K562 (cell line): Measurements from ENCODE around the gene AGK. TPM values are rescaled to one million over a fixed set of nuclear protein-coding genes. Genes with fewer than 3 reads are reported as not detected.

ENCODE experiments used
- ATAC-seq: fragments of 200-7000 bp; cut with Tn5 transposase; 3 replicates; pipeline ENCODE4 v1.9.1; 2020; ENCODE audit warnings: moderate library complexity
- BruUV-seq: library from RNA; stranded (reverse); fragments of 400-500 nt; replicated peaks from 2 replicates; lab custom pipeline; 2021; lab: Mats Ljungman, UMichigan
- CTCF ChIA-PET: fragments of 300-600 bp; formaldehyde crosslinking; extraction: SDS; loops from one replicate; lab custom pipeline; 2021; ENCODE audit warnings: low intra/inter-chr PET ratio; lab: Yijun Ruan, JAX
- POLR2A ChIA-PET: fragments of 300-600, 350-650 bp; sonication (Branson Sonifier 250); formaldehyde crosslinking; extraction: SDS; loops from one replicate; lab custom pipeline; 2021; ENCODE audit warnings: antibody characterized with exemption, inconsistent platforms; lab: Yijun Ruan, JAX
- DNase-seq, 4 experiments: peaks; one replicate each; pipeline versions ENCODE4 v3.0.0 to v3.0.0-alpha.2; 2011 to 2018; ENCODE audit warnings: low spot score in 3 of 4, mixed read lengths in 3 of 4; ENCODE audit errors: extremely low read depth in 1 of 4
- FAIRE-seq: peaks from 2 replicates; lab custom pipeline; 2011; peaks lifted over from hg19 to GRCh38; lab: Jason Lieb, UNC
- H2AFZ ChIP-seq: 2 replicates; pipeline ENCODE4 v1.6.0; 2011; ENCODE audit warnings: low read depth, low read length, control low read depth, inconsistent platforms
- H3K27ac ChIP-seq: fragments of 200-600 bp; 3 replicates; pipeline ENCODE4 v1.8.0; 2011; ENCODE audit warnings: low read depth, mild to moderate bottlenecking, control low read depth, inconsistent platforms, low read length, moderate library complexity, mixed read lengths; ENCODE audit errors: extremely low read depth
- H3K27me3 ChIP-seq, 2 experiments: fragments of 300-600 bp in 1 of 2; 2 replicates in 1 of 2; 3 replicates in 1 of 2; pipeline versions ENCODE4 v1.6.0 to v1.8.0; 2011; ENCODE audit warnings: inconsistent platforms in 2 of 2, low read length in 2 of 2, mild to moderate bottlenecking in 1 of 2, mixed read lengths in 1 of 2, moderate library complexity in 1 of 2; ENCODE audit not compliant: control insufficient read depth in 2 of 2, insufficient read depth in 2 of 2
- H3K36me3 ChIP-seq: fragments of 300-600 bp; 3 replicates; pipeline ENCODE4 v1.8.0; 2011; ENCODE audit warnings: mild to moderate bottlenecking, low read length, inconsistent platforms; ENCODE audit not compliant: control insufficient read depth, insufficient read depth
- H3K4me1 ChIP-seq, 2 experiments: fragments of 200-600 bp in 1 of 2; replicated peaks in 1 of 2; 2 replicates in 1 of 2; 3 replicates in 1 of 2; pipeline versions ENCODE4 v1.5.1 to v1.8.0; 2011; ENCODE audit warnings: inconsistent platforms in 2 of 2, low read length in 2 of 2, mild to moderate bottlenecking in 1 of 2, mixed read lengths in 1 of 2, moderate library complexity in 1 of 2; ENCODE audit not compliant: control insufficient read depth in 2 of 2, insufficient read depth in 2 of 2
- H3K4me2 ChIP-seq: 2 replicates; pipeline ENCODE4 v1.6.1; 2011; ENCODE audit warnings: low read length, control low read depth, inconsistent platforms, mixed read lengths; ENCODE audit not compliant: insufficient read depth
- H3K4me3 ChIP-seq: fragments of 200-600 bp; sonication (generic), shearing (Covaris generic); 2 replicates; pipeline ENCODE4 v1.5.1; 2016; ENCODE audit warnings: control low read depth, inconsistent platforms
- H3K79me2 ChIP-seq: fragments of 200-600 bp; 3 replicates; pipeline ENCODE4 v1.8.0; 2011; ENCODE audit warnings: low read length, inconsistent platforms; ENCODE audit not compliant: control insufficient read depth, insufficient read depth
- H3K9ac ChIP-seq, 2 experiments: 2 replicates each; pipeline versions ENCODE4 v1.6.0 to v1.6.1; 2011; ENCODE audit warnings: low read depth in 2 of 2, low read length in 2 of 2, control low read depth in 1 of 2, inconsistent platforms in 1 of 2, mild to moderate bottlenecking in 1 of 2, mixed read lengths in 1 of 2; ENCODE audit not compliant: insufficient read depth in 1 of 2
- H3K9me1 ChIP-seq: one replicate; pipeline ENCODE4 v1.6.0; 2011; ENCODE audit warnings: inconsistent platforms, mild to moderate bottlenecking, low read length, moderate library complexity; ENCODE audit not compliant: control insufficient read depth, insufficient read depth
- H3K9me3 ChIP-seq: replicated peaks from 2 replicates; pipeline ENCODE4 v1.5.1; 2011; ENCODE audit warnings: low read depth, low read length, inconsistent platforms; ENCODE audit not compliant: control insufficient read depth, insufficient read depth
- H4K20me1 ChIP-seq: replicated peaks from 2 replicates; pipeline ENCODE4 v1.6.1; 2011; ENCODE audit warnings: low read length, inconsistent platforms, mixed read lengths; ENCODE audit not compliant: control insufficient read depth, insufficient read depth
- CAMTA2 ChIP-seq: fragments of 250-450 bp; sonication (Bioruptor Pico); conservative IDR thresholded peaks from 2 replicates; pipeline ENCODE4 v1.5.1; 2022
- HMGN3 ChIP-seq: IDR thresholded peaks from 2 replicates; pipeline ENCODE4 v1.6.1; 2011; ENCODE audit warnings: borderline replicate concordance, low read depth, mild to moderate bottlenecking, mixed read lengths, low read length; ENCODE audit not compliant: insufficient read length; ENCODE audit errors: extremely low read depth
- HNRNPH1 ChIP-seq: fragments of 200-400 bp; formaldehyde crosslinking; optimal IDR thresholded peaks from 2 replicates; pipeline ENCODE3; 2017; ENCODE audit warnings: low read depth, mild to moderate bottlenecking, low read length, moderate library complexity
- MAZ ChIP-seq, 2 experiments: fragments of 450-650 bp in 1 of 2; sonication (generic) in 1 of 2; formaldehyde crosslinking; IDR thresholded peaks in 1 of 2; conservative IDR thresholded peaks in 1 of 2; 2 replicates each; pipeline versions ENCODE4 v1.4.0 to v1.5.0; 2020; ENCODE audit warnings: mild to moderate bottlenecking in 1 of 2, missing genetic modification reagents in 1 of 2
- PCBP1 ChIP-seq: fragments of 200-400 bp; formaldehyde crosslinking; IDR thresholded peaks from 2 replicates; pipeline ENCODE4 v1.6.1; 2018; ENCODE audit warnings: mild to moderate bottlenecking, low read depth, low read length; ENCODE audit not compliant: poor library complexity, severe bottlenecking
- ZBTB7A ChIP-seq: IDR thresholded peaks from 2 replicates; pipeline ENCODE4 v1.6.1; 2011; ENCODE audit warnings: low read depth, mild to moderate bottlenecking, low read length, moderate library complexity, borderline replicate concordance; ENCODE audit not compliant: control insufficient read depth
- WGBS: fragments of 100-300 bp; shearing (Covaris generic); methylation state at CpG from one replicate; pipeline ENCODE4 v1.1.6; 2016; ENCODE audit warnings: low coverage, mixed read lengths; ENCODE audit not compliant: insufficient coverage; ENCODE audit errors: missing lambda C conversion rate; 5-methylcytosine and 5-hydroxymethylcytosine counted together
- in situ Hi-C: fragments of 300-500 bp; cut with MboI; formaldehyde crosslinking; loops from 4 replicates; pipeline ENCODE4 v1.15.0; 2018; ENCODE audit warnings: inconsistent platforms, mixed read lengths
- intact Hi-C: fragments of 100-400 bp; cut with micrococcal nuclease; formaldehyde crosslinking; loops from 2 replicates; pipeline ENCODE4 v1.14.2; 2022
- polyA plus RNA-seq, 8 experiments: library from polyadenylated mRNA; depleted of rRNA in 4 of 8; stranded (reverse) in 5 of 8; unstranded in 3 of 8; fragments of >200 nt; fragmentation: Nextera tagmentation in 2 of 8; fragmentation: Illumina TruSeq in 1 of 8; extraction: Ambion mirVana in 2 of 8; extraction: Trizol in 1 of 8; gene quantifications; 2 replicates each; pipeline versions ENCODE4 v1.2.1 to v1.2.3, GENCODE V29; 2011 to 2014; ENCODE audit warnings: inconsistent platforms in 1 of 8, missing spikeins in 1 of 8
- total RNA-seq, 7 experiments: library from RNA; depleted of rRNA in 6 of 7; stranded (reverse); fragments of >200 nt in 6 of 7; fragmentation: Illumina TruSeq in 2 of 7; extraction: Trizol in 2 of 7; gene quantifications; 2 replicates each; pipeline versions ENCODE4 v1.2.1 to v1.2.3, GENCODE V29; 2011 to 2021; ENCODE audit warnings: low replicate concordance in 1 of 7
- TF ChIP-seq, protein P1 (sequence below): sonication (generic); IDR thresholded peaks from 2 replicates; pipeline ENCODE4 v1.6.1; 2016

Gene AGK
- total and polyA plus RNA-seq, 9 of the 15 experiments (the other 6 are each of a cell fraction or from before 2014, with no cell fraction given), result 50.7 to 128 (median 71.8) TPM

DNA sequence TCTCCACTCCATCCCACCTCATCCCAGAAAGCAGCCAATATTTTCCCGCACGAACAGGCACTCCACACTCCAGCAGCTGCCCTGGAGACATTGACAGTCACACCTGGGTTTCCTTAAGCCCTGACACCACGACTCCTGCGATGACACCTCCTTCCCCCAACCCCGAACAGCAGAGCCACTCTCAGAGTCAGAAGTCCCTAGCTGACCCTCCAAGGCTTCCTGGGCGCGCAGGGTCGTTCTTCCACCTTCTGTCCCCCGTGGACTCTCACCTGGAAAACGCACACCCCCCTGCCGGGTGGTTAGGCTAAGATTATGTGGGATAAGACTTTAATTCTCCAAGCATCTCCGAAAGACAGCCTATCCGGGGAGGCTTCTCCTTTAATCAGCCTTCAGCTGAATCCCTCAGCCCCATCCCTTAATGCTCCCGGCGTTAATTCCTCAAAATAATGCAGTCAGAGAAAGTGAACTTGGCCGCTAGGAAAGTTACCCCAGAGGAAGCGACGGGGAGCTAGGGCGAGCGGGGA lies 149.7 kb downstream of the AGK start (continued):
- TF ChIP-seq, protein P1, sequence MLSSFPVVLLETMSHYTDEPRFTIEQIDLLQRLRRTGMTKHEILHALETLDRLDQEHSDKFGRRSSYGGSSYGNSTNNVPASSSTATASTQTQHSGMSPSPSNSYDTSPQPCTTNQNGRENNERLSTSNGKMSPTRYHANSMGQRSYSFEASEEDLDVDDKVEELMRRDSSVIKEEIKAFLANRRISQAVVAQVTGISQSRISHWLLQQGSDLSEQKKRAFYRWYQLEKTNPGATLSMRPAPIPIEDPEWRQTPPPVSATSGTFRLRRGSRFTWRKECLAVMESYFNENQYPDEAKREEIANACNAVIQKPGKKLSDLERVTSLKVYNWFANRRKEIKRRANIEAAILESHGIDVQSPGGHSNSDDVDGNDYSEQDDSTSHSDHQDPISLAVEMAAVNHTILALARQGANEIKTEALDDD, result no peak
- TF ChIP-seq HNRNPH1, result no peak

GRCh38 chr7:141701489-141702046 lies 150.4 kb downstream of the AGK start:
- H3K27ac ChIP-seq, result no peak overlapping the region
- no peaks in the 10 kb centered on the region for H3K36me3 ChIP-seq
- FAIRE-seq (no peak), ATAC-seq (peak; percentile 58), DNase-seq (peak; percentile 13 to 71 (median 44))
- H3K9ac ChIP-seq, result peak overlapping the region in 1 of 2 experiments; percentile 68; a peak in 1 of 4 replicates
- H3K27me3 ChIP-seq, result peaks cover 44 to 63% of the 10 kb centered on the region in 2 experiments
- CTCF ChIA-PET, result no interaction called here
- H3K9me3 ChIP-seq, result no peaks in the 10 kb centered on the region
- peak overlapping the region; percentile 38 for H3K4me3 ChIP-seq
- in situ Hi-C loops, result no loop called here
- no peak overlapping the region; the same call in 1 of the 2 replicates for H2AFZ ChIP-seq
- H3K4me1 ChIP-seq, result peaks cover 0 to 10% of the 10 kb centered on the region in 2 experiments; a peak in 2 of 5 replicates
- no TSS peak for BruUV-seq
- TF ChIP-seq MAZ (CRISPR knock-in tag; conservative IDR thresholded peaks at IDR 0.05 in 1 of 2, IDR thresholded peaks at IDR 0.05 in 1 of 2), result 0 out of 4 replicates have a peak, but pooled peaks of 1 of the 2 experiments have one; percentile 14
- no peak for TF ChIP-seq CAMTA2 (CRISPR knock-in tag)
- TF ChIP-seq PCBP1, result peak; percentile 80
- peak; percentile 6 for TF ChIP-seq HMGN3
- TF ChIP-seq ZBTB7A, result peak; percentile 18; the same call in 1 of the 2 replicates
- intact Hi-C loops, result no loop called here
- H4K20me1 ChIP-seq, result no peaks in the 10 kb centered on the region; the same call in 1 of the 2 replicates
- WGBS, result under 1% methylated on average over 25 of the region's 59 CpGs
- POLR2A ChIA-PET, result interaction anchor here (0.5 to 1.4 kb wide), 4 partner anchors 17 to 657 kb away, joined by 3 to 5 read pairs (median 4); partner anchors contain the start of gene SSBP1
- H3K9me1 ChIP-seq, result no peaks in the 10 kb centered on the region
- H3K79me2 ChIP-seq, result no peaks in the 10 kb centered on the region
- peak overlapping the region; percentile 10; the same call in 1 of the 2 replicates for H3K4me2 ChIP-seq
